Measurements from ENCODE around the gene BCKDHA.

The BCKDHA gene

GRCh38 chr19:41412953-41413352, 15.3 kb downstream of the BCKDHA start:
- H3K23ac ChIP-seq (ENCODE audit: low read length) = no peak overlapping the region
- WGBS (ENCODE audit: extremely low coverage, insufficient coverage, insufficient read length) = no CpG with 5 or more reads among the region's 5 CpGs
- no peak overlapping the region for H2BK120ac ChIP-seq (ENCODE audit: insufficient read depth, low read length, poor library complexity)
- no peak overlapping the region for H2AFZ ChIP-seq (ENCODE audit: insufficient read depth, low read length, poor library complexity)
- no peak overlapping the region for H3K4ac ChIP-seq (ENCODE audit: low read depth, low read length)
- H3K4me1 ChIP-seq (ENCODE audit: control insufficient read depth in 1 of 2, insufficient read depth in 2 of 2, low read length in 2 of 2) = peaks cover 5 to 8% of the 10 kb centered on the region in 2 experiments
- no peak overlapping the region for H3K4me2 ChIP-seq (ENCODE audit: low read length)
- no peak overlapping the region for H2BK12ac ChIP-seq (ENCODE audit: low read length)
- no peak overlapping the region for H3K9ac ChIP-seq (ENCODE audit: low read length)
- peaks cover 3% of the 10 kb centered on the region for H3K9me3 ChIP-seq (ENCODE audit: insufficient read depth, low read depth, low read length)
- H3K27ac ChIP-seq (ENCODE audit: low read depth, low read length) = no peak overlapping the region
- no peak overlapping the region for H3K14ac ChIP-seq (ENCODE audit: low read length)
- peaks cover 19 to 21% of the 10 kb centered on the region in 2 experiments for H3K36me3 ChIP-seq (ENCODE audit: control insufficient read depth in 1 of 2, insufficient read depth in 2 of 2, low read length in 2 of 2)
- no peaks in the 10 kb centered on the region for H3K79me1 ChIP-seq (ENCODE audit: low read length)
- H3K4me3 ChIP-seq (ENCODE audit: low read depth, low read length) = no peak overlapping the region
- no peak for DNase-seq
- no peak overlapping the region for H3K18ac ChIP-seq (ENCODE audit: low read length)
- no peak overlapping the region for H4K12ac ChIP-seq (ENCODE audit: low read depth, low read length)
- no peaks in the 10 kb centered on the region for H3K79me2 ChIP-seq (ENCODE audit: control insufficient read depth, insufficient read depth, low read length, poor library complexity)
- H4K91ac ChIP-seq (ENCODE audit: low read depth, low read length) = no peak overlapping the region
- H2AK5ac ChIP-seq (ENCODE audit: low read length) = no peak overlapping the region
- no peak overlapping the region for H2BK5ac ChIP-seq (ENCODE audit: low read depth, low read length, poor library complexity)
- H3K27me3 ChIP-seq (ENCODE audit: insufficient read depth, low read length) = no peaks in the 10 kb centered on the region
- H4K8ac ChIP-seq (ENCODE audit: low read depth, low read length) = no peak overlapping the region

GRCh38 chr19:41413947-41414346, 16.3 kb downstream of the BCKDHA start:
- Histone ChIP-seq H3K36me3 (ENCODE audit: control insufficient read depth in 1 of 2, insufficient read depth in 2 of 2, low read length in 2 of 2) (peaks cover 23% of the 10 kb centered on the region in 2 experiments), H3K18ac (ENCODE audit: low read length) (no peak overlapping the region), H3K9ac (ENCODE audit: low read length) (no peak overlapping the region), H2AFZ (ENCODE audit: insufficient read depth, low read length, poor library complexity) (no peak overlapping the region), H4K8ac (ENCODE audit: low read depth, low read length) (no peak overlapping the region), H2BK12ac (ENCODE audit: low read length) (no peak overlapping the region), H3K4me3 (ENCODE audit: low read depth, low read length) (no peak overlapping the region), H2BK5ac (ENCODE audit: low read depth, low read length, poor library complexity) (no peak overlapping the region), H3K4me2 (ENCODE audit: low read length) (no peak overlapping the region), H2AK5ac (ENCODE audit: low read length) (no peak overlapping the region), H3K79me1 (ENCODE audit: low read length) (no peaks in the 10 kb centered on the region), H3K9me3 (ENCODE audit: insufficient read depth, low read depth, low read length) (peaks cover 3% of the 10 kb centered on the region), H2BK120ac (ENCODE audit: insufficient read depth, low read length, poor library complexity) (no peak overlapping the region), H3K4ac (ENCODE audit: low read depth, low read length) (no peak overlapping the region), H3K27me3 (ENCODE audit: insufficient read depth, low read length) (no peaks in the 10 kb centered on the region), H4K91ac (ENCODE audit: low read depth, low read length) (no peak overlapping the region), H4K12ac (ENCODE audit: low read depth, low read length) (no peak overlapping the region), H3K23ac (ENCODE audit: low read length) (no peak overlapping the region), H3K27ac (ENCODE audit: low read depth, low read length) (no peak overlapping the region), H3K79me2 (ENCODE audit: control insufficient read depth, insufficient read depth, low read length, poor library complexity) (no peaks in the 10 kb centered on the region), H3K4me1 (ENCODE audit: control insufficient read depth in 1 of 2, insufficient read depth in 2 of 2, low read length in 2 of 2) (peaks cover 3 to 6% of the 10 kb centered on the region in 2 experiments), H3K14ac (ENCODE audit: low read length) (no peak overlapping the region)
- WGBS (ENCODE audit: extremely low coverage, insufficient coverage, insufficient read length) = no CpG with 5 or more reads among the region's 10 CpGs
- no peak for DNase-seq

DNA sequence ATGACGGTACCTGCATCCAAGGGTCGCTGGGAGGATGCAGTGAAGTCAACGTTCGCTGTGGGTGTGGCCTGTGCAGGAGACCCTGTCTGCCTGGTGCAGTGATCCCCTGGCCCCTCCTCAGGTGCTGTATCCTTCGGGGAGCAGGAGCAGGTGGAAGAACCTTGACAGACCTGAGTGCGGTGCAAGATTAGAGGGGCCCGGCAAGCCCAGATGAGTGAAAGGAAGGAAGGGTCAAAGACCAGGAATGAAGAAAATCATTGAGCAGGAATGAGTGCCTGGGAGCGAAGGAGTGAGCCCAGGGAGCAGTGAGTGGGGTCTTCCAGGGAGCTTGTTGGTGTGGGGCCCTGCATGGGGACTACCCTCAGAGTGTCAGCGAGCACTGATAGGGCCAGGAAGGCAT, 16.8 kb downstream of the BCKDHA start:
- peaks cover 0 to 3% of the 10 kb centered on the region in 2 experiments for H3K4me1 ChIP-seq (ENCODE audit: control insufficient read depth in 1 of 2, insufficient read depth in 2 of 2, low read length in 2 of 2)

DNA sequence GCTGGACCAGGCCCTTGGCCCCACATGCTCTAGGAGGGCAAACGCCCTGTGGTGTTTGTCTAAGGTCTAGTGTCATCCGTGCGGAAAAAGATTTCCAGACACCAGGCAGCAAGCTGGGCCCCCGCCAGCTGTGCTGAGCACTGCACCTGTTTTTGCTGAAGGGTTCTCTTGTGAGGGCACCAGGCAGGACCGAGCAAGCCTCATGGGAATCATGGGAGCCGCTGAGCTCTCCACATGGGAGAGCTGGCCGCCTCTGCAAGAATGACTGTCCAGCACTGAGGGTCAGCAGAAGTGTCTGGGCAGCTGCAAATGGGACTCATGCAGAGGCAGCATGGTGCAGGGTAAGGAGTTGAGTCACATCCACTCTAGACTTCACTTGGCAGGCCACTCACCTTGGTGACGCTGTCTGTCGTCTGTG, 17.5 kb downstream of the BCKDHA start:
- Histone ChIP-seq H2BK12ac (ENCODE audit: low read length) (no peak overlapping the region), H2BK120ac (ENCODE audit: insufficient read depth, low read length, poor library complexity) (no peak overlapping the region), H3K23ac (ENCODE audit: low read length) (no peak overlapping the region), H3K4ac (ENCODE audit: low read depth, low read length) (no peak overlapping the region), H2BK5ac (ENCODE audit: low read depth, low read length, poor library complexity) (no peak overlapping the region), H3K9ac (ENCODE audit: low read length) (no peak overlapping the region), H3K18ac (ENCODE audit: low read length) (no peak overlapping the region), H3K14ac (ENCODE audit: low read length) (no peak overlapping the region), H3K9me3 (ENCODE audit: insufficient read depth, low read depth, low read length) (peaks cover 3% of the 10 kb centered on the region), H3K36me3 (ENCODE audit: control insufficient read depth in 1 of 2, insufficient read depth in 2 of 2, low read length in 2 of 2) (peaks cover 28 to 30% of the 10 kb centered on the region in 2 experiments), H3K4me1 (ENCODE audit: control insufficient read depth in 1 of 2, insufficient read depth in 2 of 2, low read length in 2 of 2) (no peaks in the 10 kb centered on the region), H3K79me1 (ENCODE audit: low read length) (no peaks in the 10 kb centered on the region), H4K91ac (ENCODE audit: low read depth, low read length) (no peak overlapping the region), H3K4me2 (ENCODE audit: low read length) (no peak overlapping the region), H3K4me3 (ENCODE audit: low read depth, low read length) (no peak overlapping the region), H4K8ac (ENCODE audit: low read depth, low read length) (no peak overlapping the region), H2AFZ (ENCODE audit: insufficient read depth, low read length, poor library complexity) (no peak overlapping the region), H3K79me2 (ENCODE audit: control insufficient read depth, insufficient read depth, low read length, poor library complexity) (no peaks in the 10 kb centered on the region), H4K12ac (ENCODE audit: low read depth, low read length) (no peak overlapping the region), H3K27ac (ENCODE audit: low read depth, low read length) (no peak overlapping the region), H2AK5ac (ENCODE audit: low read length) (no peak overlapping the region), H3K27me3 (ENCODE audit: insufficient read depth, low read length) (no peaks in the 10 kb centered on the region)
- WGBS (ENCODE audit: extremely low coverage, insufficient coverage, insufficient read length) = no CpG with 5 or more reads among the region's 9 CpGs
- no peak for DNase-seq

More for the DNA sequence above, 16.8 kb downstream of the BCKDHA start:
- Histone ChIP-seq H3K9ac (ENCODE audit: low read length) (no peak overlapping the region), H3K4me3 (ENCODE audit: low read depth, low read length) (no peak overlapping the region), H3K27me3 (ENCODE audit: insufficient read depth, low read length) (no peaks in the 10 kb centered on the region), H3K36me3 (ENCODE audit: control insufficient read depth in 1 of 2, insufficient read depth in 2 of 2, low read length in 2 of 2) (peaks cover 26 to 28% of the 10 kb centered on the region in 2 experiments), H3K79me1 (ENCODE audit: low read length) (no peaks in the 10 kb centered on the region), H2BK12ac (ENCODE audit: low read length) (no peak overlapping the region), H3K14ac (ENCODE audit: low read length) (no peak overlapping the region), H3K27ac (ENCODE audit: low read depth, low read length) (no peak overlapping the region), H2AK5ac (ENCODE audit: low read length) (no peak overlapping the region), H3K4me2 (ENCODE audit: low read length) (no peak overlapping the region), H4K91ac (ENCODE audit: low read depth, low read length) (no peak overlapping the region), H3K9me3 (ENCODE audit: insufficient read depth, low read depth, low read length) (peaks cover 3% of the 10 kb centered on the region), H2BK120ac (ENCODE audit: insufficient read depth, low read length, poor library complexity) (no peak overlapping the region), H4K8ac (ENCODE audit: low read depth, low read length) (no peak overlapping the region), H3K79me2 (ENCODE audit: control insufficient read depth, insufficient read depth, low read length, poor library complexity) (no peaks in the 10 kb centered on the region), H4K12ac (ENCODE audit: low read depth, low read length) (no peak overlapping the region), H3K23ac (ENCODE audit: low read length) (no peak overlapping the region), H3K4ac (ENCODE audit: low read depth, low read length) (no peak overlapping the region), H2BK5ac (ENCODE audit: low read depth, low read length, poor library complexity) (no peak overlapping the region), H3K18ac (ENCODE audit: low read length) (no peak overlapping the region), H2AFZ (ENCODE audit: insufficient read depth, low read length, poor library complexity) (no peak overlapping the region)
- WGBS (ENCODE audit: extremely low coverage, insufficient coverage, insufficient read length) = no CpG with 5 or more reads among the region's 9 CpGs
- no peak for DNase-seq

Measured in trophoblast cell (in vitro differentiated cells and primary cell).